Cardiac muscle cell (in vitro differentiated cells and primary cell): ENCODE data around the gene ACOX3. TPM values are rescaled to one million over a fixed set of nuclear protein-coding genes. Genes with fewer than 3 reads are reported as not detected.

Experiments
- DNase-seq, 2 donors: peaks; one replicate each; pipeline versions ENCODE4 v3.0.0 to v3.0.0-alpha.2; 2010 to 2017; ENCODE audit warnings: low read depth in 1 of 2, low spot score in 1 of 2
- H3K27ac ChIP-seq: fragments of 200-600 bp; sonication (generic); 2 replicates; pipeline ENCODE4 v1.5.1; 2016
- H3K27me3 ChIP-seq: fragments of 200-600 bp; sonication (generic); 2 replicates; pipeline ENCODE4 v1.6.0; 2016; ENCODE audit warnings: control low read depth
- H3K36me3 ChIP-seq: fragments of 200-600 bp; sonication (generic); 2 replicates; pipeline ENCODE4 v1.5.1; 2016; ENCODE audit warnings: control low read depth
- H3K4me1 ChIP-seq: fragments of 200-600 bp; sonication (generic); 2 replicates; pipeline ENCODE4 v1.8.1; 2017; ENCODE audit warnings: low read depth, mild to moderate bottlenecking, mixed run types
- H3K4me3 ChIP-seq: fragments of 200-600 bp; sonication (generic); 2 replicates; pipeline ENCODE4 v1.5.1; 2016; ENCODE audit warnings: mild to moderate bottlenecking
- H3K9me3 ChIP-seq: fragments of 200-600 bp; sonication (generic); 2 replicates; pipeline ENCODE4 v1.5.1; 2017; ENCODE audit warnings: low read depth, mild to moderate bottlenecking, control low read depth
- polyA plus RNA-seq: library from polyadenylated mRNA; unstranded; fragments of >200 nt; fragmentation: Nextera tagmentation; extraction: Ambion mirVana; gene quantifications from 2 replicates; pipeline ENCODE4 v1.2.1, GENCODE V29; 2016
- total RNA-seq: library from RNA; depleted of rRNA; stranded (reverse); fragments of >200 nt; gene quantifications from 2 replicates; pipeline ENCODE4 v1.2.3, GENCODE V29; 2016
- TF ChIP-seq, protein P1 (sequence below): IDR thresholded peaks from 2 replicates; pipeline ENCODE4 v1.5.1; 2012; ENCODE audit warnings: low read depth, mild to moderate bottlenecking, low read length

Gene ACOX3
- total and polyA plus RNA-seq, 2 experiments from 2014 or later, result 19.1 to 38.7 TPM

DNA sequence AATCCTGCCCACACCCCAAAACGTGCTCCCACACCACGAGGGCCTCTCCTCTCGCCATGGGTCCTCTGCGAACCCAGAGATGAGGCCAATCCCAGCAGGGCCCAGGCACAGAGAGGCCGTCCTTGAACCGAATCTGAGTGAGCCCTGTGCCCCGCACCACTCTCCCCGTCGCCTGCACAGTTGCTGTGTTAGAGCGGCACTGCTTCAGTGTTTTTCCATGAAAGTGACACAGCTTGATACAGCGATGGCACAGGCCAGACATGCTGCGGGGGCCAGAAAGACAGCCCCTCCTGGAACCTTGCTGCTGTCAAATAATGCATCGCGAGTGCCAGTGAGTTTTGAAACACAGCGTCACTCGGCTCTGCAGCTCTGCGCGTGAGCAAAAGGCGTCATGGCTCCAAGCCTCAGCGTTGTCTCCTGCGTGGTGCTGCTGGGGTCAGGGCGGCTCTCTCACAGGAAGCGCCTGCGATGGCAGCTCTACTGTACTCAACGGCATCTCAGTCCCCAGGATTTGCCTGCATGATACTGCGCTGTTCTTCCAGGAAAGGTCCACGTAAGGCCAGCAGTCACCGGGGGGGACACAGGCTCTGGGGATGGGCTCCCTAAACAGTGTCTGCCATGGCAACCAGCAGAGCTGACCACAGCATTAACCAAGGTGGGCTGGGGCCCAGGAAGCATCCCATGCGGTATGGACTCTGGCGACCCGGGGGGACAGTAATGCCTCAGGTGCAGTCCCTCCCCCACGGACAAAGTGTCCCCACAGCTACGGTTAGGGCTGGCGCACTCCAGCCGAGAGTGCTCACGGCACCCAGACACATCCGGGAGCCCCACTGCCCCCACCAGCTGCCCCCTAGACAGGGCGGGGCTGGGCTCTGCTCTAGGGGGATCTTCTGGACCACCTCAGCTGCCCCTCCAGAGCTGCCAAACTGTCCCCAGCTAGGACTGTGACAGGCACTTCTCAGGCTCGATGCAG lies 63.1 kb downstream of the ACOX3 start:
- Histone ChIP-seq H3K4me3 (no peak overlapping the region), H3K36me3 (peaks cover 5% of the 10 kb centered on the region)
- TF ChIP-seq, protein P1, sequence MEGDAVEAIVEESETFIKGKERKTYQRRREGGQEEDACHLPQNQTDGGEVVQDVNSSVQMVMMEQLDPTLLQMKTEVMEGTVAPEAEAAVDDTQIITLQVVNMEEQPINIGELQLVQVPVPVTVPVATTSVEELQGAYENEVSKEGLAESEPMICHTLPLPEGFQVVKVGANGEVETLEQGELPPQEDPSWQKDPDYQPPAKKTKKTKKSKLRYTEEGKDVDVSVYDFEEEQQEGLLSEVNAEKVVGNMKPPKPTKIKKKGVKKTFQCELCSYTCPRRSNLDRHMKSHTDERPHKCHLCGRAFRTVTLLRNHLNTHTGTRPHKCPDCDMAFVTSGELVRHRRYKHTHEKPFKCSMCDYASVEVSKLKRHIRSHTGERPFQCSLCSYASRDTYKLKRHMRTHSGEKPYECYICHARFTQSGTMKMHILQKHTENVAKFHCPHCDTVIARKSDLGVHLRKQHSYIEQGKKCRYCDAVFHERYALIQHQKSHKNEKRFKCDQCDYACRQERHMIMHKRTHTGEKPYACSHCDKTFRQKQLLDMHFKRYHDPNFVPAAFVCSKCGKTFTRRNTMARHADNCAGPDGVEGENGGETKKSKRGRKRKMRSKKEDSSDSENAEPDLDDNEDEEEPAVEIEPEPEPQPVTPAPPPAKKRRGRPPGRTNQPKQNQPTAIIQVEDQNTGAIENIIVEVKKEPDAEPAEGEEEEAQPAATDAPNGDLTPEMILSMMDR, result no peak

GRCh38 chr4:8376361-8377102 lies 64.0 kb downstream of the ACOX3 start:
- Histone ChIP-seq H3K36me3 (peaks cover 5% of the 10 kb centered on the region), H3K4me3 (no peak overlapping the region), H3K4me1 (no peaks in the 10 kb centered on the region), H3K9me3 (no peaks in the 10 kb centered on the region), H3K27ac (no peak overlapping the region), H3K27me3 (no peaks in the 10 kb centered on the region)
- TF ChIP-seq, protein P1, result no peak
- DNase-seq, result no peak

More for the DNA sequence above, 63.1 kb downstream of the ACOX3 start:
- Histone ChIP-seq H3K27me3 (no peaks in the 10 kb centered on the region), H3K9me3 (no peaks in the 10 kb centered on the region), H3K4me1 (no peaks in the 10 kb centered on the region), H3K27ac (no peak overlapping the region)
- DNase-seq, result no peak

DNA sequence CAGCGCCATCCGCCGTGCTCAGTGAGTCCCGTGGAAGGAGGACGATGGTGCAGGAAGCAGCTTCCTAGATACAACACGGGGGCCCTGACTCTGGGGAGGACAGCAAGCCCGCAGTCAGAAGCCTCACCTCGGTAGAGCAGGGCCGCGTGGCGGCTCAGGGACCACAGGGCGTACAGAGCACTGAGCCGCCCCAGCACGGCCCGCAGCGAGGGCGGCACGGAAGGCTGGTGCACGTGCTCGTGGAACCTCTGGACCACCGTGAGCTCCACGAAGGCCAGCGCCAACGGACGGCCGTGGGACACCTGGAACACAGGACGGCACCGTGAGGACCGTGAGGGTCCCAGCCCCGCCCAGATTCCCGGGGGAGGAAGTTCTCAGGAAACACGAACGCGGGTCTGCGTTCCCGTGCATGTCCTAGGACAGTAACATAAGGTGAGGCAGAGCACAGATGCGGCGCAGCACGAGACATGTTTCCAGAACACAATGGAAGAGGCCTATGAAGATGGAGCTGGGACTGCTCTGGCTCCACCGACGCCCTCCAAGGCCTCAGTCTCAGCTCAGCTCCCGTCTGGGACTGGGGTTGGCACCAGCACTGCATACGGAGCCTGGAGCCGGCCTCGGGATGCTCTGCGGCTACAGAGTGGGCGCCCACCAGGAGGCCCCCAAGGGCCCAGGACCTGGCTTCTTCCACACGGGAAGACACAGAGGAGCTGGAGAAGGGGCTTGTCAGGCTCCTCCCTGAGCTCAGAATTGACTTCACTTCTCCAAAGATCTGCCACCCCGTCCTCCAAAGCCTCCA lies 65.5 kb downstream of the ACOX3 start:
- TF ChIP-seq, protein P1, result no peak
- H3K36me3 ChIP-seq, result no peaks in the 10 kb centered on the region
- no peak for DNase-seq
- no peak overlapping the region for H3K4me3 ChIP-seq
- no peaks in the 10 kb centered on the region for H3K27me3 ChIP-seq
- H3K9me3 ChIP-seq, result no peaks in the 10 kb centered on the region
- H3K27ac ChIP-seq, result no peak overlapping the region
- H3K4me1 ChIP-seq, result no peaks in the 10 kb centered on the region

DNA sequence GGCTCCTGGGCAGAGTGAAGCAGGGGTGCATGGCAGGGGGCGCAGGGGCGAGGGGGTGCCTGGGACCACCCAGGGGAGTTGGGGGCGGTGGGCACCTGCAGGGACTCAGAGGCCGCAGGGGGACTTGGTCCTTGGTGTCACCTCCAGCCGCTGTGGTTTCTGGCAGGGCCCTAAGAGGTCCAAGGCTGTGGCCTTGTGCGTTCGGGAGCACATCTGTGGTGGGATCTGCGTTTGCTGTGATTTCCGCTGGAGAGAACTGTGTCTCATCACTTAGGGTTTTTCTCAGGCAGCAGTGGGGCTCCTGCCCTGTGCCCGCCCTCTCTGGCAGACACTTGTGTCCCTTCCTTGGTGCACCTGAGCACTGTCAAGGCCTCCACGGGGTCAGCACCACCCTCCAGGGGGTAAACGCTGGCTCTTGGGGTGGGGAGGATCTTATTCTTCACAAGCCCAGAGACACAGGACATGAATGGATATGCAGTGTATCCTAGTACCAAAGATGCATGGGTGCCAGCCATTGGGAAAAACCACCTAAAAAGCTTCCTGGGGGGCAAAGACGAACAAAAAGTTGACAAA lies 66.5 kb downstream of the ACOX3 start:
- Histone ChIP-seq H3K36me3 (no peaks in the 10 kb centered on the region), H3K4me3 (no peak overlapping the region), H3K27ac (no peak overlapping the region), H3K9me3 (no peaks in the 10 kb centered on the region), H3K4me1 (no peaks in the 10 kb centered on the region), H3K27me3 (no peaks in the 10 kb centered on the region)
- no peak for DNase-seq
- TF ChIP-seq, protein P1, result no peak
